Jurkat, Clone E6-1 (cell line): Measurements from ENCODE around the gene ERMARD.

Experiments used
- DNase-seq: peaks from one replicate; pipeline ENCODE4 v3.0.0-alpha.2; 2011; ENCODE audit warnings: low read depth, low spot score
- H3K4me3 ChIP-seq: 2 replicates; pipeline ENCODE4 v1.5.1; 2011; ENCODE audit warnings: mild to moderate bottlenecking, low read length, control low read depth, moderate library complexity

The ERMARD gene

GRCh38 chr6:169811072-169811471 is 59.6 kb downstream of the ERMARD start:
- no peak overlapping the region for H3K4me3 ChIP-seq
- no peak for DNase-seq

GRCh38 chr6:169811521-169812256 is 60.3 kb downstream of the ERMARD start:
- H3K4me3 ChIP-seq: no peak overlapping the region
- DNase-seq: no peak

- DNase-seq: no peak
- no peak overlapping the region for H3K4me3 ChIP-seq
Measured at GRCh38 chr6:169812257-169812644, 60.8 kb downstream of the ERMARD start.

- H3K4me3 ChIP-seq: no peak overlapping the region
- no peak for DNase-seq
Measured at GRCh38 chr6:169813969-169814368, 62.5 kb downstream of the ERMARD start.

GRCh38 chr6:169816054-169816453 is 64.6 kb downstream of the ERMARD start:
- no peak for DNase-seq
- no peak overlapping the region for H3K4me3 ChIP-seq

GRCh38 chr6:169816975-169817374 is 65.6 kb downstream of the ERMARD start:
- no peak for DNase-seq
- no peak overlapping the region for H3K4me3 ChIP-seq

GRCh38 chr6:169820358-169820757 is 68.9 kb downstream of the ERMARD start:
- DNase-seq: no peak
- no peak overlapping the region for H3K4me3 ChIP-seq

GRCh38 chr6:169824021-169824420 is 72.6 kb downstream of the ERMARD start:
- no peak for DNase-seq
- no peak overlapping the region for H3K4me3 ChIP-seq

- H3K4me3 ChIP-seq: no peak overlapping the region
- DNase-seq: no peak
Measured at GRCh38 chr6:169824848-169825557, 73.6 kb downstream of the ERMARD start.

GRCh38 chr6:169825558-169826225 is 74.3 kb downstream of the ERMARD start:
- H3K4me3 ChIP-seq: no peak overlapping the region
- no peak for DNase-seq

GRCh38 chr6:169826697-169827096 is 75.3 kb downstream of the ERMARD start:
- no peak for DNase-seq
- H3K4me3 ChIP-seq: no peak overlapping the region

GRCh38 chr6:169827290-169827717 is 75.9 kb downstream of the ERMARD start:
- no peak overlapping the region for H3K4me3 ChIP-seq
- DNase-seq: no peak

- no peak overlapping the region for H3K4me3 ChIP-seq
- no peak for DNase-seq
Measured at GRCh38 chr6:169828176-169828575, 76.8 kb downstream of the ERMARD start.

GRCh38 chr6:169829786-169830185 is 78.4 kb downstream of the ERMARD start:
- H3K4me3 ChIP-seq: no peak overlapping the region
- no peak for DNase-seq

GRCh38 chr6:169830876-169831275 is 79.5 kb downstream of the ERMARD start:
- no peak for DNase-seq
- H3K4me3 ChIP-seq: no peak overlapping the region
